ENCODE data around the gene SSTR3.

The SSTR3 gene

DNA sequence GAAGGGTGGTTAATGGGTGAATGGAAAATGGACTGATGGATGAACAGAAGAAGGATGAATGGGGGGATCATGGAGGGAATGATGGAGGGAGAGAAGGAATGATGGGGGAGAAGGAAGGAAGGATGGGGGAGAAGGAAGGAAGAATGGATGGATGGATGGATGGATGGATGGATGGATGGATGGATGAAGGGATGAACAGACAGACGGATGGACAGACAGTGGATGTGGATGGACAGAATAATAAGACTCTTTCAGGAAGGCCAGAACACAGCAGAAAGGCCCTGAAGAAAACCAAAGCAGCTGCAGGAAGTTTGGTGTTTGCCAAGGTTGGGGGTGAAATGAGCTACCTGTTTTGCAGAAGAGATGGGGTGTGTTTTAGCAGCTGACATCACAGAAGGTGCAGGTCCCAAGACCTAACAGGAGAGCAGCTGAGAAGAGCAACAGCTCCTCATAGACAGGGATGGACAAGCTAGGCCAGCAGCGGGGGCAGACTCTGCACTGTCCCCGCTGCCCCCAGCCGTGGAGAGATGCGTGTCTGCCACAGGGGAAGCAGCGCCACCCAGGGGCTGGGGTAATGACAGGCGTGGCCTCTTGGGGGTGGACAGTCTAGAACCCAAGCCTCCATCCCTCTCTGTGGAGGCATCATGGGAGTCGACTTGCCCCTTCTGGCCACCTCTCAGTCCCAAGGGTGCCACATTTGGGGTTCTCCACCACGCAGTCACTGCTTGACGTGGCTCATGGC, 42.2 kb downstream of the SSTR3 start:
- Histone ChIP-seq H3K9me2 (ENCODE audit: low read depth, low read length) (no peaks in the 10 kb centered on the region), H3F3A (ENCODE audit: insufficient read depth, low read length) (no peaks in the 10 kb centered on the region), H3K9ac (ENCODE audit: low read length) (no peak overlapping the region), H3K27me3 (ENCODE audit: insufficient read depth, low read length) (peaks cover 17% of the 10 kb centered on the region), H3K36me3 (ENCODE audit: insufficient read depth, low read length) (no peaks in the 10 kb centered on the region), H3K4me2 (ENCODE audit: low read length) (no peak overlapping the region), H3K27ac (ENCODE audit: low read depth, low read length, poor library complexity, severe bottlenecking) (no peak overlapping the region), H3K4me3 (ENCODE audit: low read depth, low read length, poor library complexity, severe bottlenecking) (no peak overlapping the region), H2AFZ (ENCODE audit: low read length) (no peak overlapping the region), H4K20me1 (ENCODE audit: insufficient read depth, low read length) (no peaks in the 10 kb centered on the region), H3K79me2 (ENCODE audit: insufficient read depth, low read length) (no peaks in the 10 kb centered on the region), H3K9me3 (ENCODE audit: low read length) (no peaks in the 10 kb centered on the region), H3K4me1 (ENCODE audit: insufficient read depth, low read length, severe bottlenecking) (no peaks in the 10 kb centered on the region)
- TF ChIP-seq CTCF (IDR thresholded peaks at IDR 0.05; ENCODE audit: low read length) (peak; percentile 36), EZH2 (IDR thresholded peaks at IDR 0.05; ENCODE audit: borderline replicate concordance, low read length) (no peak)

GRCh38 chr22:37169406-37169805, 42.9 kb downstream of the SSTR3 start:
- TF ChIP-seq EZH2 (IDR thresholded peaks at IDR 0.05; ENCODE audit: borderline replicate concordance, low read length) (no peak), CTCF (IDR thresholded peaks at IDR 0.05; ENCODE audit: low read length) (no peak)
- H3K79me2 ChIP-seq (ENCODE audit: insufficient read depth, low read length) = no peaks in the 10 kb centered on the region
- H3K27ac ChIP-seq (ENCODE audit: low read depth, low read length, poor library complexity, severe bottlenecking) = no peak overlapping the region
- no peaks in the 10 kb centered on the region for H3K36me3 ChIP-seq (ENCODE audit: insufficient read depth, low read length)
- H3K4me1 ChIP-seq (ENCODE audit: insufficient read depth, low read length, severe bottlenecking) = no peaks in the 10 kb centered on the region
- no peaks in the 10 kb centered on the region for H4K20me1 ChIP-seq (ENCODE audit: insufficient read depth, low read length)
- H3K9me2 ChIP-seq (ENCODE audit: low read depth, low read length) = no peaks in the 10 kb centered on the region
- H3K27me3 ChIP-seq (ENCODE audit: insufficient read depth, low read length) = peaks cover 11% of the 10 kb centered on the region
- H3K9ac ChIP-seq (ENCODE audit: low read length) = no peak overlapping the region
- no peak overlapping the region for H3K4me2 ChIP-seq (ENCODE audit: low read length)
- no peak overlapping the region for H2AFZ ChIP-seq (ENCODE audit: low read length)
- H3K4me3 ChIP-seq (ENCODE audit: low read depth, low read length, poor library complexity, severe bottlenecking) = no peak overlapping the region
- H3F3A ChIP-seq (ENCODE audit: insufficient read depth, low read length) = no peaks in the 10 kb centered on the region
- H3K9me3 ChIP-seq (ENCODE audit: low read length) = no peaks in the 10 kb centered on the region

DNA sequence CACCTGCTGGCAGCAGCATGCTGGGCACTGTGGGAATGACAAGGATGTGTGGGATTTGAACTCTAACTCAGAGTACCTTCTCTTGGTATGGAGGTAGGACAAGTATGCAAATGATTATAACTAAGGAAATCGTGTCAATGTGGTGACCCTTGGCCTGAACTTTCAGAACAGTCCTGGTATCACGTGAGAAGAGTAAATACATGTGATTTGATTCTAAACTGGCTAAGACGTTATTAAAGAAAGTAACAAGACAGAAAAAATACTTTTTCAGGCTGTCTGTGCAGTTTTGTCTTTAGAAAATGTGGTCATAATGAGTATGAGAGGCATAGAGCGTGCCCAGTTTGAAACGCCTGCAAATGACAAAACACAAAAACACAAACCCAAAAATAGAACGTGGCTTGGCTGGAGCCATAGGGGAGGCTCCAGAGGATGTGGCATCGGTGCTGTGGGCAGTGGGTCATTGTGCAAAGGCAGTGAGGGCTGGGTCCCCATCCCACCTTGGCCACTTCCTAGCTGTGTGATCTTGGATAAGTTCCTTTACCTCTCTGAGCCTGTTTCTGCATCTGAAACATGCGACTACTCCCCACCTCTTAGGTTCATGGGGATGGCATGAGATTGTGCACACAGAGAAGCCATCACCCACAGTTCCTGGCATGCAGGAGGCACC, 44.2 kb downstream of the SSTR3 start:
- H3K9me2 ChIP-seq (ENCODE audit: low read depth, low read length) = no peaks in the 10 kb centered on the region
- no peaks in the 10 kb centered on the region for H3K36me3 ChIP-seq (ENCODE audit: insufficient read depth, low read length)
- no peak overlapping the region for H3K27ac ChIP-seq (ENCODE audit: low read depth, low read length, poor library complexity, severe bottlenecking)
- no peak overlapping the region for H2AFZ ChIP-seq (ENCODE audit: low read length)
- no peak overlapping the region for H3K4me2 ChIP-seq (ENCODE audit: low read length)
- H3K4me3 ChIP-seq (ENCODE audit: low read depth, low read length, poor library complexity, severe bottlenecking) = no peak overlapping the region
- H3K9me3 ChIP-seq (ENCODE audit: low read length) = no peaks in the 10 kb centered on the region
- no peaks in the 10 kb centered on the region for H3F3A ChIP-seq (ENCODE audit: insufficient read depth, low read length)
- no peak overlapping the region for H3K9ac ChIP-seq (ENCODE audit: low read length)
- peaks cover 7% of the 10 kb centered on the region; the same call in 1 of the 2 replicates for H3K27me3 ChIP-seq (ENCODE audit: insufficient read depth, low read length)
- H3K79me2 ChIP-seq (ENCODE audit: insufficient read depth, low read length) = no peaks in the 10 kb centered on the region
- H3K4me1 ChIP-seq (ENCODE audit: insufficient read depth, low read length, severe bottlenecking) = no peaks in the 10 kb centered on the region
- H4K20me1 ChIP-seq (ENCODE audit: insufficient read depth, low read length) = no peaks in the 10 kb centered on the region
- no peak for TF ChIP-seq CTCF (IDR thresholded peaks at IDR 0.05; ENCODE audit: low read length)
- no peak for TF ChIP-seq EZH2 (IDR thresholded peaks at IDR 0.05; ENCODE audit: borderline replicate concordance, low read length)
